Naive thymus-derived CD8-positive, alpha-beta T cell (primary cell): Measurements from ENCODE around the gene COL15A1. TPM values are rescaled to one million over a fixed set of nuclear protein-coding genes. Genes with fewer than 3 reads are reported as not detected.
A peak's percentile ranks its signal among the peaks of the same experiment; 100 is the strongest.

Source experiments
- ATAC-seq, 2 donors: fragments of 150-1000 bp; cut with Tn5 transposase in 1 of 2; sonication (Bioruptor Pico), chemical (Tn5 transposase) in 1 of 2; 1 replicate in 1 of 2; 2 replicates in 1 of 2; pipeline ENCODE4 v1.10.0; 2021; ENCODE audit warnings: mild to moderate bottlenecking in 2 of 2, moderate library complexity in 2 of 2
- POLR2A ChIA-PET: fragments of 350-600 bp; sonication (Branson Sonifier 250); formaldehyde crosslinking; loops from one replicate; lab custom pipeline; 2021; ENCODE audit warnings: antibody characterized with exemption; lab: Charles Lee
- DNase-seq, 10 donors: peaks; one replicate each; pipeline versions ENCODE4 v3.0.0 to v3.0.0-alpha.2; 2020 to 2022
- H3K27ac Mint-ChIP-seq, 10 donors: one replicate each; pipeline ENCODE4 v1.8.0; 2020 to 2022; ENCODE audit warnings: mild to moderate bottlenecking in 10 of 10, mixed read lengths in 10 of 10, moderate library complexity in 4 of 10, inconsistent platforms in 1 of 10
- H3K27me3 Mint-ChIP-seq, 5 donors: one replicate each; pipeline ENCODE4 v1.8.0; 2021 to 2022; ENCODE audit warnings: mixed read lengths in 5 of 5
- H3K36me3 Mint-ChIP-seq, 3 donors: one replicate each; pipeline ENCODE4 v1.8.0; 2020 to 2022; ENCODE audit warnings: mixed read lengths in 3 of 3, mild to moderate bottlenecking in 2 of 3, inconsistent platforms in 1 of 3
- H3K4me1 Mint-ChIP-seq, 4 donors: one replicate each; pipeline ENCODE4 v1.8.0; 2021 to 2022; ENCODE audit warnings: mixed read lengths in 4 of 4
- H3K4me3 Mint-ChIP-seq, 10 donors: one replicate each; pipeline ENCODE4 v1.8.0; 2020 to 2022; ENCODE audit warnings: mild to moderate bottlenecking in 10 of 10, mixed read lengths in 10 of 10, moderate library complexity in 6 of 10, inconsistent platforms in 1 of 10
- H3K9me3 Mint-ChIP-seq, 9 donors: one replicate each; pipeline ENCODE4 v1.8.0; 2020 to 2022; ENCODE audit warnings: mixed read lengths in 9 of 9, mild to moderate bottlenecking in 3 of 9, inconsistent platforms in 1 of 9, moderate library complexity in 1 of 9
- polyA plus RNA-seq, 3 donors: library from polyadenylated mRNA; unstranded; fragments of 300-500 nt; fragmentation: Illumina TruSeq; gene quantifications; one replicate each; pipeline ENCODE4 v1.2.3, GENCODE V29; 2021
- total RNA-seq, 8 experiments: library from RNA in 2 of 8; stranded (reverse) in 2 of 8; gene quantifications; one replicate each; pipeline ENCODE4 v1.2.3 and lab custom pipeline; 2021 to 2026

Gene COL15A1
- total and polyA plus RNA-seq, 5 experiments from 2014 or later = not detected

- no peak for ATAC-seq
Observed at GRCh38 chr9:98995059-98995671, 51.5 kb downstream of the COL15A1 start.

DNA sequence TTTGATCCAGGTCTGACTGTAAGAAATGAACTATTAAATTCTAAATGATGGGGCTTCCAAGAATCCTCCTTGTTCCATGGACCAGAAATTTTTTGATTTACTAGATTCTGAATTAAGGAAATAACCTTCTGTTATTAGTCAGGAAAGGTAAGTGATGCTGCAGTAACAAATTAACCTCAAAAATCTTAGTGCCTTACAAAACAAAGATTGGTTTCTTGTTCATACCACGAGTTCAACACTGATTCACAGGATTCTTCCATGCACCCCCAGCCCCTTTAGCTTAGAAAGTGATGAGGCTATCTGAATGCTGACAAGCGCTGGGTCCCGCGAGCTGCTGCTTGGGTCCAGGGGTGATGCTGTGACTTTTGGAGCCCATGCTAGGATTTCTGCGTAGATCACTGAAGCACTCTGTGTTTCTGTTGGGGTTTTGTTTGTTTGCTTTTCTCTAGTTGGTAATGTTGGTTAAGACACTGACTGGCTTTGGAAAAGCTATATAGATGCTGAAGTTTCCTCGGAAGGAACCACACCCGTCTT is 52.3 kb downstream of the COL15A1 start:
- H3K4me1 Mint-ChIP-seq = peaks cover 6 to 16% (median 13%) of the 10 kb centered on the region in 4 donors
- ATAC-seq (no peak), DNase-seq (no peak)
- no peak overlapping the region for H3K27ac Mint-ChIP-seq
- no peak overlapping the region for H3K4me3 Mint-ChIP-seq
- H3K27me3 Mint-ChIP-seq = peaks cover 0 to 10% (median 4%) of the 10 kb centered on the region in 5 donors
- no peaks in the 10 kb centered on the region for H3K9me3 Mint-ChIP-seq
- H3K36me3 Mint-ChIP-seq = peaks cover 0 to 1% (median 0%) of the 10 kb centered on the region in 3 donors
- POLR2A ChIA-PET = no interaction called here

More at GRCh38 chr9:98995059-98995671, 51.5 kb downstream of the COL15A1 start:
- no peak for DNase-seq
- H3K9me3 Mint-ChIP-seq = no peaks in the 10 kb centered on the region
- peaks cover 2 to 8% (median 5%) of the 10 kb centered on the region in 4 donors for H3K4me1 Mint-ChIP-seq
- peak overlapping the region in 2 of 10 donors; percentile 32 to 74 for H3K27ac Mint-ChIP-seq
- POLR2A ChIA-PET = no interaction called here
- peaks cover 0 to 1% (median 0%) of the 10 kb centered on the region in 3 donors for H3K36me3 Mint-ChIP-seq
- H3K27me3 Mint-ChIP-seq = peaks cover 0 to 10% (median 4%) of the 10 kb centered on the region in 5 donors
- H3K4me3 Mint-ChIP-seq = no peak overlapping the region

DNA sequence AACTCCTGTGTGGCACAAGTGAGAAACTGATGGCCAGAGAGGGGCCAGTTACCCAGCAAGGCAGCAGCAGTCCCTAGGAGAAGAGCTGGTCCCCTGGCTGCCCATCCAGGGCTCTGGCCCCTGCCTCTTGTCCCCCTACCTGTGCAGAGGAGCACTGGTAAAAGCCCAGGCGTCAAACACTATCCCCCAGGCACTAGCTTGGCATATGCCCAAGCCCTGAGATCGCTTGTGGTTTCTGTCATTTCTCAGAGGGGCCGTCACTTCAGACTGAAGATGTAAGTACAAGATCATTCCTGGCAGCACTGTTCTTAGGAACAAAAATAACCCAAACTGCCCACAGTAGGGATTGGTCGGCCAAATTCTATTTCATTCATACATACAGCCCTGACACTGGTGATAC is 53.9 kb downstream of the COL15A1 start:
- peaks cover 0 to 1% (median 0%) of the 10 kb centered on the region in 3 donors for H3K36me3 Mint-ChIP-seq
- H3K27ac Mint-ChIP-seq = no peak overlapping the region
- POLR2A ChIA-PET = no interaction called here
- no peaks in the 10 kb centered on the region for H3K9me3 Mint-ChIP-seq
- DNase-seq (no peak), ATAC-seq (no peak)
- H3K27me3 Mint-ChIP-seq = peaks cover 0 to 10% (median 4%) of the 10 kb centered on the region in 5 donors
- H3K4me3 Mint-ChIP-seq = no peak overlapping the region
- peaks cover 11 to 27% (median 24%) of the 10 kb centered on the region in 4 donors for H3K4me1 Mint-ChIP-seq

- Mint-ChIP-seq H3K9me3 (no peaks in the 10 kb centered on the region), H3K36me3 (peaks cover 0 to 1% (median 0%) of the 10 kb centered on the region in 3 donors), H3K27me3 (peaks cover 0 to 10% (median 4%) of the 10 kb centered on the region in 5 donors), H3K27ac (peak overlapping the region in 1 of 10 donors; percentile 27), H3K4me1 (peaks cover 12 to 28% (median 27%) of the 10 kb centered on the region in 4 donors), H3K4me3 (no peak overlapping the region)
- peak; percentile 10 to 75 (median 42) for DNase-seq
- peak; percentile 33 to 54 for ATAC-seq
- POLR2A ChIA-PET = interaction anchor here (0.6 to 0.8 kb wide), 2 partner anchors 142 to 871 kb away, joined by 3 read pairs; no protein-coding TSS in a partner anchor
Observed at GRCh38 chr9:98998441-98999151, 54.9 kb downstream of the COL15A1 start.

DNA sequence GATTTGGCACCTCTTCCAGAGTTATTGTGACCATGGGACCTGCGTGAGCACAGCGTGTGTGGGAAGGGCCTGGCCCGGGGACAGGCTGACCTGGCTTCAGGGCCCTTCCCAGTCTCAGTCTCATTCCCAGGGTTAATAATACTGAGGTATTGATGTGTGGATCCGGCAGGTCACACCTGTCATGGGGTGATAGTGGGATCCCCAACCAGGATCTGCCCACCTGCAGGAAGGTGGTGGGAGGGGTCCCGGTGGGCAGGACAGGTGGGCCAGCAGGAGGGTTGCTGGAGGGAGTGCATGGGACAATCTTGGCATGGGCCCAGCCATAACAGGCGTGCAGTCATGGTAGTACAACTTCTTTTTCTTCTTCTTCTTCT is 55.4 kb downstream of the COL15A1 start:
- DNase-seq (no peak), ATAC-seq (no peak)
- POLR2A ChIA-PET = interaction anchor here (0.7 to 0.8 kb wide), 3 partner anchors 53 to 142 kb away, joined by 3 read pairs; no protein-coding TSS in a partner anchor
- Mint-ChIP-seq H3K9me3 (no peaks in the 10 kb centered on the region), H3K27ac (no peak overlapping the region), H3K36me3 (peaks cover 0 to 1% (median 0%) of the 10 kb centered on the region in 3 donors), H3K4me3 (no peak overlapping the region), H3K27me3 (peaks cover 0 to 10% (median 4%) of the 10 kb centered on the region in 5 donors), H3K4me1 (peaks cover 15 to 33% (median 27%) of the 10 kb centered on the region in 4 donors)

GRCh38 chr9:99000476-99001395 is 57.0 kb downstream of the COL15A1 start:
- peaks cover 21 to 40% (median 28%) of the 10 kb centered on the region in 4 donors for H3K4me1 Mint-ChIP-seq
- peak overlapping the region in 2 of 10 donors; percentile 29 to 33 for H3K27ac Mint-ChIP-seq
- ATAC-seq (peak; percentile 80 to 86), DNase-seq (peak; percentile 38 to 82 (median 59))
- H3K4me3 Mint-ChIP-seq = peak overlapping the region in 2 of 10 donors; percentile 13
- H3K36me3 Mint-ChIP-seq = peaks cover 0 to 1% (median 0%) of the 10 kb centered on the region in 3 donors
- POLR2A ChIA-PET = interaction anchor here (0.8 to 1.7 kb wide), 3 partner anchors 59 to 140 kb away, joined by 3 to 8 read pairs (median 4); no protein-coding TSS in a partner anchor
- peaks cover 0 to 10% (median 3%) of the 10 kb centered on the region in 5 donors for H3K27me3 Mint-ChIP-seq
- H3K9me3 Mint-ChIP-seq = no peaks in the 10 kb centered on the region

- H3K27me3 Mint-ChIP-seq = peaks cover 0 to 10% (median 3%) of the 10 kb centered on the region in 5 donors
- ATAC-seq = no peak
- peaks cover 21 to 40% (median 28%) of the 10 kb centered on the region in 4 donors for H3K4me1 Mint-ChIP-seq
- POLR2A ChIA-PET = interaction anchor here (0.6 to 1.7 kb wide), 4 partner anchors 56 to 138 kb away, joined by 3 to 8 read pairs (median 4); no protein-coding TSS in a partner anchor
- no peaks in the 10 kb centered on the region for H3K9me3 Mint-ChIP-seq
- no peak for DNase-seq
- no peaks in the 10 kb centered on the region for H3K36me3 Mint-ChIP-seq
- H3K4me3 Mint-ChIP-seq = no peak overlapping the region
- H3K27ac Mint-ChIP-seq = no peak overlapping the region
Observed at GRCh38 chr9:99001892-99002291, 58.2 kb downstream of the COL15A1 start.

DNA sequence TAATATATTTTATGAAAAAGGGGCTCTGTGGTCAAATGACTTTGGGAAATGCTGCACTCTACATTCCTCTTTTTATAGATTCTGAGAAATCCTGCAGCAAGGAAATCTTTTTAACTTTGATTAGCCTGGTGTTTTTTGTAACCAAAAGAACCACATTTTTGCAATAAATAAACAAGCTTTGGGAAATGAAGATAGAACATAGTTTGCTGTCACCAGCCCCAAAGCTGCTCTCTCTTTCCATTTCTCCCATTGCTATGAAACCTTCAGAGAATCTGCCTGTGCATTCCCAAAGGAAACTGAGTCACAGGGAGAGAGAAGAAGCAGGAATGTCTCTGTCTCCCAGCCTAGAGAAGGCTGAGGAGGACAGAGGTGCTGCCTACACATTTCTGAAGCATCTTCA is 59.0 kb downstream of the COL15A1 start:
- H3K4me1 Mint-ChIP-seq = peaks cover 21 to 40% (median 28%) of the 10 kb centered on the region in 4 donors
- no peak overlapping the region for H3K4me3 Mint-ChIP-seq
- no peak overlapping the region for H3K27ac Mint-ChIP-seq
- H3K9me3 Mint-ChIP-seq = no peaks in the 10 kb centered on the region
- peaks cover 0 to 9% (median 3%) of the 10 kb centered on the region in 5 donors for H3K27me3 Mint-ChIP-seq
- DNase-seq (no peak), ATAC-seq (no peak)
- POLR2A ChIA-PET = interaction anchor here (0.6 to 1.5 kb wide), 4 partner anchors 55 to 137 kb away, joined by 3 to 4 read pairs (median 3); no protein-coding TSS in a partner anchor
- no peaks in the 10 kb centered on the region for H3K36me3 Mint-ChIP-seq

GRCh38 chr9:99003308-99003707 is 59.6 kb downstream of the COL15A1 start:
- Mint-ChIP-seq H3K27me3 (peaks cover 0 to 3% (median 1%) of the 10 kb centered on the region in 5 donors), H3K27ac (peak overlapping the region in 1 of 10 donors; percentile 24), H3K36me3 (no peaks in the 10 kb centered on the region), H3K9me3 (no peaks in the 10 kb centered on the region), H3K4me1 (peaks cover 21 to 37% (median 28%) of the 10 kb centered on the region in 4 donors), H3K4me3 (no peak overlapping the region)
- DNase-seq (no peak), ATAC-seq (no peak)
- POLR2A ChIA-PET = interaction anchor here (1.3 to 1.5 kb wide), 3 partner anchors 55 to 136 kb away, joined by 3 to 4 read pairs (median 3); no protein-coding TSS in a partner anchor

- no peaks in the 10 kb centered on the region for H3K36me3 Mint-ChIP-seq
Observed at GRCh38 chr9:99004115-99004514, 60.4 kb downstream of the COL15A1 start.

DNA sequence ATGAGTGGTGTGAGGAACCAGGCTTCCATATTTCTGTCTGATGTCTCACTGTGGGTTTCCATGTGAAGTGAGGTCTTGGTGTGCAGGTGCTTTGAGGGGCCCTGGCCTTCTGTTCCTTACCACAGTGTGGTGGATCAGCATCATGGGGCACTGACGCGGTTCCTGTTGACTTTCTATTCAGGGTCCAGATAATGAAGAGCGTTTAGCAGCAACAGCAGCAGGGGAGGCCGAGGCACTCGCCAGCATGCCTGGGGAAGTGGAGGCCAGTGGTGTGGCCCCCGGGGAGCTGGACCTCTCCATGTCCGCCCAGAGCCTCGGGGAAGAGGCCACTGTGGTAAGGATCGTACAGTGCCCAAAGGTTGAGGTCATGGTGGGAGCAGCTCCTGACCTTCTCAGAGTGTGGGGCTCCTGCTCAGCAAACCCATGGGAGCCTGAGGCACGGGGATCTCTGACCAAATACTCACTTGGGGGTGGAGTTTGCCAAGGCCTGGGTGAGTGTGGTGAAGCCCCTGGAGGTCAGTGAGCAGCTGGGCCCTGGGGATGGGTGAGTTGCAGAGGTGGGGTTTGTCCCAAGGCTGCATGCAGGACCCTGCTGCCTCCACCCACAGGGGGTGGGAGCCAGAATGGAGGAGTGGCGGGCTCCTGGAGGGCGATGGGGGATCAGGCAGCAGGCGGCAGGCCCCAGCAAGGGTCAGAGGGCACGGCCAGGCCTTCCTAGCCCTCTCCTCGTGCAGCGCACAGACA is 61.2 kb downstream of the COL15A1 start:
- peaks cover 0 to under 1% (median 0%) of the 10 kb centered on the region in 3 donors for H3K36me3 Mint-ChIP-seq
- no peak for ATAC-seq
- peaks cover 0 to 3% (median 0%) of the 10 kb centered on the region in 5 donors for H3K27me3 Mint-ChIP-seq
- POLR2A ChIA-PET = interaction anchor here (1.7 kb wide), 1 partner anchor 53 kb away, joined by 6 read pairs; no protein-coding TSS in a partner anchor
- no peak for DNase-seq
- H3K27ac Mint-ChIP-seq = peak overlapping the region in 1 of 10 donors; percentile 77
- H3K9me3 Mint-ChIP-seq = peaks cover 0 to 3% (median under 1%) of the 10 kb centered on the region in 9 donors
- no peak overlapping the region for H3K4me3 Mint-ChIP-seq
- H3K4me1 Mint-ChIP-seq = peaks cover 21 to 31% (median 27%) of the 10 kb centered on the region in 4 donors

More at GRCh38 chr9:99004115-99004514, 60.4 kb downstream of the COL15A1 start:
- no peak for DNase-seq
- no peak for ATAC-seq
- POLR2A ChIA-PET = no interaction called here
- Mint-ChIP-seq H3K27me3 (peaks cover 0 to 3% (median 0%) of the 10 kb centered on the region in 5 donors), H3K9me3 (no peaks in the 10 kb centered on the region), H3K4me1 (peaks cover 21 to 31% (median 27%) of the 10 kb centered on the region in 4 donors), H3K27ac (peak overlapping the region in 2 of 10 donors; percentile 10 to 54), H3K4me3 (no peak overlapping the region)
